CD8-positive, alpha-beta memory T cell (primary cell): ENCODE data around the gene TMEM266. TPM values are rescaled to one million over a fixed set of nuclear protein-coding genes. Genes with fewer than 3 reads are reported as not detected.

Source experiments
- CTCF ChIA-PET: fragments of 350-600 bp; sonication (Branson Sonifier 250); formaldehyde crosslinking; loops from one replicate; lab custom pipeline; 2021; ENCODE audit warnings: antibody characterized with exemption; lab: Charles Lee
- POLR2A ChIA-PET: fragments of 350-600 bp; sonication (Branson Sonifier 250); formaldehyde crosslinking; loops from one replicate; lab custom pipeline; 2021; ENCODE audit warnings: antibody characterized with exemption; lab: Charles Lee
- DNase-seq, 5 donors: peaks; one replicate each; pipeline versions ENCODE4 v3.0.0 to v3.0.0-alpha.2; 2020 to 2022; ENCODE audit warnings: mixed read lengths in 1 of 5
- H3K27ac ChIP-seq: one replicate; pipeline ENCODE4 v1.7.0; 2013; ENCODE audit warnings: low read depth, mild to moderate bottlenecking, low read length, moderate library complexity
- H3K27me3 ChIP-seq: 2 replicates; pipeline ENCODE4 v1.7.0; 2013; ENCODE audit warnings: low read length, mild to moderate bottlenecking; ENCODE audit not compliant: insufficient read depth, poor library complexity, severe bottlenecking
- H3K36me3 ChIP-seq: 2 replicates; pipeline ENCODE4 v1.7.0; 2013; ENCODE audit warnings: mild to moderate bottlenecking, low read length, moderate library complexity; ENCODE audit not compliant: insufficient read depth
- H3K4me1 ChIP-seq: 2 replicates; pipeline ENCODE4 v1.7.0; 2013; ENCODE audit warnings: mild to moderate bottlenecking, low read length, moderate library complexity; ENCODE audit not compliant: insufficient read depth
- H3K4me3 ChIP-seq: 2 replicates; pipeline ENCODE4 v1.7.0; 2013; ENCODE audit warnings: mild to moderate bottlenecking, low read length
- H3K9me3 ChIP-seq: 2 replicates; pipeline ENCODE4 v1.7.0; 2013; ENCODE audit warnings: mild to moderate bottlenecking, low read length
- H3K27ac Mint-ChIP-seq, 8 donors: one replicate each; pipeline ENCODE4 v1.8.0; 2020 to 2021; ENCODE audit warnings: mixed read lengths in 8 of 8, mild to moderate bottlenecking in 6 of 8, inconsistent platforms in 3 of 8, moderate library complexity in 3 of 8
- H3K27me3 Mint-ChIP-seq, 2 donors: one replicate each; pipeline ENCODE4 v1.8.0; 2020 to 2021; ENCODE audit warnings: mixed read lengths in 2 of 2, mild to moderate bottlenecking in 1 of 2, moderate library complexity in 1 of 2
- H3K36me3 Mint-ChIP-seq, 3 donors: one replicate each; pipeline ENCODE4 v1.8.0; 2020 to 2021; ENCODE audit warnings: mixed read lengths in 3 of 3, inconsistent platforms in 1 of 3, mild to moderate bottlenecking in 1 of 3
- H3K4me1 Mint-ChIP-seq, 3 donors: one replicate each; pipeline ENCODE4 v1.8.0; 2020 to 2021; ENCODE audit warnings: mixed read lengths in 3 of 3, inconsistent platforms in 1 of 3, mild to moderate bottlenecking in 1 of 3
- H3K4me3 Mint-ChIP-seq, 7 donors: one replicate each; pipeline ENCODE4 v1.8.0; 2020 to 2021; ENCODE audit warnings: mixed read lengths in 7 of 7, mild to moderate bottlenecking in 6 of 7, moderate library complexity in 4 of 7, inconsistent platforms in 2 of 7
- H3K9me3 Mint-ChIP-seq, 5 donors: one replicate each; pipeline ENCODE4 v1.8.0; 2020 to 2022; ENCODE audit warnings: mixed read lengths in 5 of 5, mild to moderate bottlenecking in 3 of 5, moderate library complexity in 2 of 5, inconsistent platforms in 1 of 5
- polyA plus RNA-seq: library from polyadenylated mRNA; unstranded; fragments of 300-500 nt; fragmentation: Illumina TruSeq; gene quantifications from one replicate; pipeline ENCODE4 v1.2.3, GENCODE V29; 2021
- total RNA-seq, 2 experiments: library from RNA; stranded (reverse); gene quantifications; one replicate each; pipeline ENCODE4 v1.2.3, GENCODE V29; 2021

The TMEM266 gene
- total and polyA plus RNA-seq, 3 experiments from 2014 or later = 0.11 TPM; not detected in 1

DNA sequence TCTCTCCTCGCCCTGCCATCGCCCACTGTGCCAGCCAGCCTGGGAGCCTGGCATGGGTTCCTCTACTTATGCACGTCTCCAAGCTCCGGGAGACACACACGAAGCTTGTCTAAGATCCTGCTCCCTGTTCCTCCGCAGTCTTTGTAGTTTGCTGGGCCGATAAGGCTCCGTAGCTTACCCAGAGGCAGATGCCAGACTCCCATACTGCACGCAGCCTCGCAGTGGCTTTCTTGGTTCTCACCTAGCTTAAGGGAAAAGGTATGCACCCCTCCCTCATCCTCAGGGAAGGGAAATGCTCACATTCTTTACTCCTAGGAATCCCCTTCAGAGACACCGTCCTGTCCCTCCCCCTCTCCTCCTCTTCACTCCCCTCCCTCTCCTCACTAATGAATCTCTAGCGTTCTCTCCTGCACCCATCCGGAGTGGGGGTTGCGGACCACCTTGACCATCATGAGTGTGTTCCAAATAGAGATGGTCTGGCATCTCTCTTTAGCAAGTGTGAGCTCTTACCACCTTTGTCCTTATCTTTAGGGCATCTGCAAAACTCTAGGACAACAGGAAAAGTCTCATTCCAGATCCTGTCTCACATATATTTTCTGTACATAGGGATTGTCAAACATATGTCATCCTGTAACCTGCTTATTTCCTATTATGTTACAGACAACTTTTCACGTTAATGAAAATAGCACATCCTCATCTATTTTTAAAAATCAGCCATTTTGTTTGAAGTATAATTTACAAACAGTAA is 56.5 kb downstream of the TMEM266 start:
- Histone ChIP-seq H3K9me3 (no peaks in the 10 kb centered on the region), H3K27me3 (no peaks in the 10 kb centered on the region), H3K4me3 (no peak overlapping the region), H3K36me3 (no peaks in the 10 kb centered on the region), H3K27ac (no peak overlapping the region), H3K4me1 (no peaks in the 10 kb centered on the region)
- H3K4me1 Mint-ChIP-seq = no peaks in the 10 kb centered on the region
- H3K27me3 Mint-ChIP-seq = peaks cover 12 to 19% of the 10 kb centered on the region in 2 donors
- H3K9me3 Mint-ChIP-seq = no peaks in the 10 kb centered on the region
- H3K36me3 Mint-ChIP-seq = no peaks in the 10 kb centered on the region
- no peak overlapping the region for H3K27ac Mint-ChIP-seq
- POLR2A ChIA-PET = no interaction called here
- no peak overlapping the region for H3K4me3 Mint-ChIP-seq
- DNase-seq = no peak
- CTCF ChIA-PET = interaction anchor here (1.4 kb wide), 1 partner anchor 23 kb away, joined by 4 read pairs; no protein-coding TSS in a partner anchor

DNA sequence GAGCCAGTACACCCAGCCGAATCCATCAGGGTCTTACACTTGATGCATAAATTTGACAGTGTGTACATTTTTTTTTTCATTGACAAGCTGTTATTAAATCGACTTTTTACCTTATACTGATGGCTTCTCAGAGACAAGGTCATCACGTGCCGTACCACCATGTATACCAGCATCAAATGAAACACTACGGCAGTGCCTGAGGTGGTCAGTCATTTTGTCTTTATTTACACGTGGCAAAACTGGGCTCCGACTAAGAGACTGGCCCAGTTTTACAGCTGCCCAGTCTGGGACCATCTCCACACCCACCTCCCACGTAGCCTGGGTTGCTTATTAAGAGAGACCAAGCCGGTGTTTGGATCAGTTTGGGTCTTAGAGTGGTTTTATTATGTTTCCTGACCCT is 57.4 kb downstream of the TMEM266 start:
- H3K27ac ChIP-seq = no peak overlapping the region
- H3K27me3 ChIP-seq = no peaks in the 10 kb centered on the region
- H3K4me1 ChIP-seq = no peaks in the 10 kb centered on the region
- Mint-ChIP-seq H3K4me1 (no peaks in the 10 kb centered on the region), H3K27me3 (peaks cover 12 to 18% of the 10 kb centered on the region in 2 donors), H3K27ac (no peak overlapping the region), H3K9me3 (no peaks in the 10 kb centered on the region), H3K4me3 (no peak overlapping the region), H3K36me3 (no peaks in the 10 kb centered on the region)
- ChIA-PET CTCF (no interaction called here), POLR2A (interaction anchor here (0.6 kb wide), 1 partner anchor 356 kb away, joined by 3 read pairs; no protein-coding TSS in a partner anchor)
- H3K4me3 ChIP-seq = no peak overlapping the region
- no peak for DNase-seq
- no peaks in the 10 kb centered on the region for H3K9me3 ChIP-seq
- no peaks in the 10 kb centered on the region for H3K36me3 ChIP-seq

GRCh38 chr15:76118767-76119166 is 59.0 kb downstream of the TMEM266 start:
- no peak for DNase-seq
- no peaks in the 10 kb centered on the region for H3K9me3 Mint-ChIP-seq
- ChIA-PET CTCF (no interaction called here), POLR2A (no interaction called here)
- Histone ChIP-seq H3K36me3 (no peaks in the 10 kb centered on the region), H3K27me3 (no peaks in the 10 kb centered on the region), H3K4me1 (no peaks in the 10 kb centered on the region), H3K4me3 (no peak overlapping the region), H3K9me3 (no peaks in the 10 kb centered on the region), H3K27ac (no peak overlapping the region)
- peaks cover 16 to 31% of the 10 kb centered on the region in 2 donors for H3K27me3 Mint-ChIP-seq
- no peaks in the 10 kb centered on the region for H3K4me1 Mint-ChIP-seq
- H3K36me3 Mint-ChIP-seq = no peaks in the 10 kb centered on the region
- no peak overlapping the region for H3K4me3 Mint-ChIP-seq
- H3K27ac Mint-ChIP-seq = peak overlapping the region in 1 of 8 donors; percentile 51

- no peaks in the 10 kb centered on the region for H3K4me1 Mint-ChIP-seq
- CTCF ChIA-PET = no interaction called here
- Histone ChIP-seq H3K36me3 (no peaks in the 10 kb centered on the region), H3K27ac (no peak overlapping the region), H3K9me3 (no peaks in the 10 kb centered on the region), H3K27me3 (no peaks in the 10 kb centered on the region), H3K4me3 (no peak overlapping the region), H3K4me1 (no peaks in the 10 kb centered on the region)
- H3K4me3 Mint-ChIP-seq = no peak overlapping the region
- DNase-seq = no peak
- no peak overlapping the region for H3K27ac Mint-ChIP-seq
- peaks cover 0 to 4% (median 0%) of the 10 kb centered on the region in 3 donors for H3K36me3 Mint-ChIP-seq
- POLR2A ChIA-PET = no interaction called here
- no peaks in the 10 kb centered on the region for H3K9me3 Mint-ChIP-seq
- H3K27me3 Mint-ChIP-seq = peaks cover 13 to 41% of the 10 kb centered on the region in 2 donors
Measured at GRCh38 chr15:76123031-76123430, 63.2 kb downstream of the TMEM266 start.

DNA sequence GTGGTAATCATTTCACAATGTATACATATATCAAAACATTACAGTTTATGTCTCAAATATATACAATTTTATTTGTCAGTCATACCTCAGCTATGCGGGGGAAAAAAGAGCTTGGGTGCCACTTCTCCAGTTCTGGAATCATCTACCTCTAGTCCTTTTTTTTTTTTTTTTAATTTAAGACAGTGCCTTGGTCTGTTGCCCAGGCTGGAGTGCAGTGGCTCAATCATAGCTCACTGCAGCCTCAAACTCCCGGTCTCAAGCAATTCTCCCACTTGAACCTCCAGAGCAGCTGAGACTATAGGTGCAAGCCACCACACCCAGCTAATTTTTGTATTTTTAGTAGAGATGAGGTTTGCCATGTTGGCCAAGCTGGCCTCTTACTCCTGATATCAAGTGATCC is 67.4 kb downstream of the TMEM266 start:
- Mint-ChIP-seq H3K27ac (no peak overlapping the region), H3K4me1 (no peaks in the 10 kb centered on the region), H3K36me3 (peaks cover 0 to 4% (median 0%) of the 10 kb centered on the region in 3 donors), H3K9me3 (no peaks in the 10 kb centered on the region), H3K4me3 (no peak overlapping the region), H3K27me3 (peaks cover 19 to 61% of the 10 kb centered on the region in 2 donors)
- Histone ChIP-seq H3K9me3 (no peaks in the 10 kb centered on the region), H3K4me1 (no peaks in the 10 kb centered on the region), H3K4me3 (no peak overlapping the region), H3K36me3 (no peaks in the 10 kb centered on the region), H3K27ac (no peak overlapping the region), H3K27me3 (no peaks in the 10 kb centered on the region)
- DNase-seq = no peak
- POLR2A ChIA-PET = no interaction called here
- CTCF ChIA-PET = interaction anchor here (0.7 kb wide), 1 partner anchor 16 kb away, joined by 3 read pairs; no protein-coding TSS in a partner anchor

DNA sequence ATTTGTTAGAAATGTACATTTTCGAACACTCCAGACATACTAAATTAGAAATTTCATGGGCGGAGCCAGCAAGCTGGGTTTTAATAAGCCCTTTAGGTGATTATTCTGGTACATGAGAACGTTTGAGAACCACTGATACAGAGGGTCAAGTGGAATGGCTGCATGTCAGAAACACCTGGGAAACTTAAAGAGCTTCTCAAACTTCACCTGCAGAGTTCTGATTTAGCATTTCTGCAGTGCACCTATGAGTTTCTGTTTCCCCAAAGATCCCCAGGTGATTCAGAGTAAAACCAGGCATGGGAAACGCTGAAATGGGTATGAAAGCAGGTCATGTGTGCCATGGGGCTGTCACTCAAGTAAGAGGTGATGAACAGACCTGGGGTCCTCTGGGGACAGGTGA is 68.1 kb downstream of the TMEM266 start:
- Histone ChIP-seq H3K9me3 (no peaks in the 10 kb centered on the region), H3K27ac (no peak overlapping the region), H3K27me3 (no peaks in the 10 kb centered on the region), H3K4me3 (no peak overlapping the region), H3K4me1 (no peaks in the 10 kb centered on the region), H3K36me3 (no peaks in the 10 kb centered on the region)
- DNase-seq = no peak
- no peak overlapping the region for H3K27ac Mint-ChIP-seq
- no peak overlapping the region for H3K4me3 Mint-ChIP-seq
- H3K36me3 Mint-ChIP-seq = peaks cover 0 to 4% (median 0%) of the 10 kb centered on the region in 3 donors
- ChIA-PET CTCF (interaction anchor here (1.4 kb wide), 1 partner anchor 11 kb away, joined by 6 read pairs; no protein-coding TSS in a partner anchor), POLR2A (no interaction called here)
- H3K9me3 Mint-ChIP-seq = no peaks in the 10 kb centered on the region
- no peaks in the 10 kb centered on the region for H3K4me1 Mint-ChIP-seq
- H3K27me3 Mint-ChIP-seq = peaks cover 17 to 54% of the 10 kb centered on the region in 2 donors

GRCh38 chr15:76134537-76134936 is 74.8 kb downstream of the TMEM266 start:
- Histone ChIP-seq H3K27me3 (no peaks in the 10 kb centered on the region), H3K9me3 (no peaks in the 10 kb centered on the region), H3K4me1 (no peaks in the 10 kb centered on the region), H3K36me3 (no peaks in the 10 kb centered on the region), H3K27ac (no peak overlapping the region), H3K4me3 (no peak overlapping the region)
- Mint-ChIP-seq H3K27ac (no peak overlapping the region), H3K9me3 (peaks cover 0 to 2% (median 0%) of the 10 kb centered on the region in 5 donors), H3K36me3 (no peaks in the 10 kb centered on the region), H3K4me3 (no peak overlapping the region), H3K27me3 (peaks cover 0 to 33% of the 10 kb centered on the region in 2 donors), H3K4me1 (peaks cover 0 to 1% (median 0%) of the 10 kb centered on the region in 3 donors)
- CTCF ChIA-PET = no interaction called here
- POLR2A ChIA-PET = no interaction called here
- no peak for DNase-seq

GRCh38 chr15:76135516-76135915 is 75.7 kb downstream of the TMEM266 start:
- POLR2A ChIA-PET = no interaction called here

More at GRCh38 chr15:76135516-76135915, 75.7 kb downstream of the TMEM266 start:
- Histone ChIP-seq H3K27ac (no peak overlapping the region), H3K36me3 (no peaks in the 10 kb centered on the region), H3K27me3 (peaks cover 6% of the 10 kb centered on the region), H3K9me3 (no peaks in the 10 kb centered on the region), H3K4me3 (no peak overlapping the region), H3K4me1 (peaks cover 4% of the 10 kb centered on the region)
- no peak for DNase-seq
- Mint-ChIP-seq H3K27me3 (peaks cover 0 to 28% of the 10 kb centered on the region in 2 donors), H3K4me3 (no peak overlapping the region), H3K27ac (no peak overlapping the region), H3K9me3 (peaks cover 0 to 2% (median 0%) of the 10 kb centered on the region in 5 donors), H3K36me3 (no peaks in the 10 kb centered on the region), H3K4me1 (peaks cover 0 to 1% (median 0%) of the 10 kb centered on the region in 3 donors)
- CTCF ChIA-PET = interaction anchor here (0.6 kb wide), 1 partner anchor 852 kb away, joined by 5 read pairs; no protein-coding TSS in a partner anchor
